Central memory CD8-positive, alpha-beta T cell (primary cell): ENCODE measurements around the gene TRIM44.
"Not testable (repeated sequence)": the region's sequence is repeated elsewhere in the genome, so short reads cannot be mapped to it uniquely, and the experiment has no call there.

Source experiments
- ATAC-seq: fragments of 150-1000 bp; cut with Tn5 transposase; replicated peaks from 2 replicates; pipeline ENCODE4 v1.10.0; 2022; ENCODE audit warnings: mild to moderate bottlenecking, moderate FRiP score, moderate number of reproducible peaks; ENCODE audit not compliant: poor library complexity, severe bottlenecking; ENCODE audit errors: extremely low read depth
- DNase-seq, 2 donors: peaks; one replicate each; pipeline ENCODE4 v3.0.0; 2021; ENCODE audit warnings: low spot score in 2 of 2
- H3K27ac Mint-ChIP-seq: one replicate; pipeline ENCODE4 v1.8.0; 2022; ENCODE audit warnings: low read depth, mild to moderate bottlenecking, moderate library complexity, mixed read lengths
- H3K27me3 Mint-ChIP-seq: one replicate; pipeline ENCODE4 v1.8.0; 2022; ENCODE audit warnings: mixed read lengths
- H3K36me3 Mint-ChIP-seq: one replicate; pipeline ENCODE4 v1.8.0; 2022; ENCODE audit warnings: mild to moderate bottlenecking, moderate library complexity, mixed read lengths; ENCODE audit not compliant: insufficient read depth
- H3K4me1 Mint-ChIP-seq: one replicate; pipeline ENCODE4 v1.8.0; 2022; ENCODE audit warnings: mixed read lengths
- H3K4me3 Mint-ChIP-seq: one replicate; pipeline ENCODE4 v1.8.0; 2022; ENCODE audit warnings: mild to moderate bottlenecking, moderate library complexity, mixed read lengths
- H3K9me3 Mint-ChIP-seq: one replicate; pipeline ENCODE4 v1.8.0; 2022; ENCODE audit warnings: mixed read lengths

The TRIM44 gene

DNA sequence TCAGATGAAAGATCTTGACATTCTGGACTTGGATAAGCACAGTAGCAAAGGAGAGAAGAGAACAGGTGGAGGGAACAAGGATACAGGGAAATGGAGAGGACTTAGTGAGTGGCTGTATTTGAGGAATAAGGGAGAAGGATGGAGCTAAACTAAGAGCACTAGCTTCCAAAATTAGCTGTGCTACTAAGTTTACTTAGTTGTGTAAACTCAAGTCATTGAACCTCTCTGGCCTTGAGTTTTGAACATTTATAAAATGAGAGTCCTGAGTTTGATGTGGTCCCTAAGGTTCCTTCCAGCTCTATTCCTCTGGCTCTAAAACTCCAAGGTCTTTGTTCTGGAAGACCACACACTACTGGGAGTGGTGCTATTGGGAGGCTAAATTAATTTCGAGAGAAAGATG lies 100.7 kb downstream of the TRIM44 start:
- no peak for DNase-seq
- no peak for ATAC-seq
- H3K27ac Mint-ChIP-seq = no peak overlapping the region
- no peaks in the 10 kb centered on the region for H3K9me3 Mint-ChIP-seq
- H3K4me3 Mint-ChIP-seq = no peak overlapping the region
- no peaks in the 10 kb centered on the region for H3K27me3 Mint-ChIP-seq
- peaks cover 3% of the 10 kb centered on the region for H3K36me3 Mint-ChIP-seq
- peaks cover 43% of the 10 kb centered on the region for H3K4me1 Mint-ChIP-seq

DNA sequence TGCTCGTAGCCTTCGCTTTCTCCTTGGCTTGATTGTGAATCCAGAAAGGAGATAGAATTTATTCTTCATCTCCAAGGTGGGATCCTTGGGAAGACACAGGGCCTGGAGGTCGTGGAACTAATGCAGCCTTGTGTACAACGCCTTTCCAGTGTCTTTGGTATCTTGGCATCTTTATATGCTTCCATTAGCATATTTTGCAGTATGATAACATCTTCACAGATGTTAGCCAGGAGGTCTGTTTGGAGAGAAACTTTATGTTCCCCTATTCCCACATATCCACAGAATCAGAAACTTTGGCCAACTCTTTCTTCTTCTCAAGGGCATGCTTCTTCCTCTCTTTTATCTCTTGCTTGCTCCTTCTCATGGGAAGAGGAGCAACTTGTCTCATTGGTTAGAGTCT lies 101.2 kb downstream of the TRIM44 start:
- peaks cover 3% of the 10 kb centered on the region for H3K36me3 Mint-ChIP-seq
- no peaks in the 10 kb centered on the region for H3K27me3 Mint-ChIP-seq
- ATAC-seq = no peak

DNA sequence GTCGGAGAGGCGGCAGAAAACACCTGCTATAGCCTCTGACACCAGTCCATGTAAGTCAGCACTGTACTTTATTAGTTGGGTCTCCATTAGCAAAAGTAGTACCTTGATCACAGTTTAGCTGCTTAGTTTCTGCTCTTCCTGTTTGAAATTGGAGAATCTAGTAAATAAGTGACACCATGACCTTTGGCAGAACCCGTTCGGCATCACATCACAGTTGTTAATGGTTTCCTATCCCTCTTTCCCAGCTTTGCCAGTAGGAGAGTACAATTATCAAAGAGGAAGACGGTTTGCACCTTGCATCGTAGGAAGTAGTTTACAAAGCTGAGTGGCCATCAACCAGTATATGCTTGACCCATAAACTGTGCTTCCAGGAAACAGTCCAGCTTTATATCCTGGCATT lies 101.8 kb downstream of the TRIM44 start:
- Mint-ChIP-seq H3K27me3 (no peaks in the 10 kb centered on the region), H3K27ac (no peak overlapping the region), H3K4me1 (peaks cover 37% of the 10 kb centered on the region), H3K9me3 (no peaks in the 10 kb centered on the region), H3K4me3 (no peak overlapping the region), H3K36me3 (peaks cover 3% of the 10 kb centered on the region)
- ATAC-seq (no peak), DNase-seq (no peak)

More for the DNA sequence above, 101.2 kb downstream of the TRIM44 start:
- H3K4me1 Mint-ChIP-seq = peaks cover 40% of the 10 kb centered on the region
- DNase-seq = no peak
- no peaks in the 10 kb centered on the region for H3K9me3 Mint-ChIP-seq
- no peak overlapping the region for H3K4me3 Mint-ChIP-seq
- no peak overlapping the region for H3K27ac Mint-ChIP-seq

DNA sequence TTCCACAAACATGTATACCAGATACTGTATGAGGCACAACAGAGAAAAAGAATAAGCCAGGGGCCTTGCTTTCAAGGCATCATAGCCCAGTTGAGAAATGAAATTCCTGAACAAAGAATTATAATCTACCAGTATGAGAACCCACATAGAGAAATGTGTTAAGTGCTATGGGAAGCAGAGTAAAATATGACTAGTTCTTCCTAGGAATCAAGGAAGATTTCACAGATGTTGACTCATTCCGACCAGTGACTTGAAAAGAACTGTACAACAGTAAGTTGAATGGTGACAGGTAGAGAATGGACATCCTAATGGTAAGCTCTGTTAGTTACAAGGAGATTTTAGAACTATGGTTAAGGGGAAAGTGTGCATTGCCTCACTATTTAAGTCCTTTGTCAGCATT lies 102.6 kb downstream of the TRIM44 start:
- no peak overlapping the region for H3K27ac Mint-ChIP-seq
- H3K36me3 Mint-ChIP-seq = peaks cover 3% of the 10 kb centered on the region
- no peaks in the 10 kb centered on the region for H3K9me3 Mint-ChIP-seq
- no peak for ATAC-seq
- no peak overlapping the region for H3K4me3 Mint-ChIP-seq
- peaks cover 36% of the 10 kb centered on the region for H3K4me1 Mint-ChIP-seq
- H3K27me3 Mint-ChIP-seq = no peaks in the 10 kb centered on the region
- no peak for DNase-seq

DNA sequence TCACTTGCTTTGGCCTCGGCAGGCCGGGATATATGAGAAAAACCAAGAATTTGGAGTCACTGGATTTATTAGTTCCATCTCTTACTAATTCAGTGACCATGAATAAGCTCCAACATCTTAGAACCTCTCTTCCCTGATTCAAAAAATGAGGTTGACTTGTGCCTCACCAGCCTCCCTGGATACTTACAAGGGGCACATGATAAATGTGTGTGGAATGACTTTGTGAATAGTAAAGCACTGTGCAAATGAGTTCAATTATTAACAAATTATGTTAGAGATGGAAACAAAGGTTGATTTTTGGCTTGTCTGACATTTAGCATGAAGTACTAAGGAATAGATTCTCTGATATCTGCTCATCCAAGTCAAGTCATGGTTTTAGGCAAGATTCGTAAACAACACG lies 104.1 kb downstream of the TRIM44 start:
- Mint-ChIP-seq H3K27me3 (no peaks in the 10 kb centered on the region), H3K27ac (no peak overlapping the region), H3K4me3 (no peak overlapping the region), H3K36me3 (peaks cover 3% of the 10 kb centered on the region), H3K4me1 (peaks cover 40% of the 10 kb centered on the region), H3K9me3 (no peaks in the 10 kb centered on the region)
- no peak for DNase-seq
- ATAC-seq = no peak

DNA sequence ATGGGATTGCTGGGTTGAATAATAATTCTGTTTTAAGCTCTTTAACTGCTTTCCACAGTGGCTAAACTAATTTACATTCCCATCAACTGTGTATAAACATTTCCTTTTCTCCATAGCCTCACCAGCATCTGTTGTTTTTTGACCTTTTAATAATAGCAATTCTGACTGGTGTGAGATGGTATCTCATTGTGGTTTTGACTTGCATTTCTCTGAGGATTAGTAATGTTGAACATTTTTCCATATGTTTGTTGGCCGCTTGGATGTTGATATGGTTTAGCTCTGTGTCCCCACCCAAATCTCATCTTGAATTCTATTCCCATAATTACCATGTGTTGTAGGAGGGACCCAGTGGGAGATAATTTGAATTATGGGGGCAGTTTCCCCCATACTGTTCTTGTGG lies 107.8 kb downstream of the TRIM44 start:
- H3K4me1 Mint-ChIP-seq = peaks cover 39% of the 10 kb centered on the region
- not testable (repeated sequence) for ATAC-seq

DNA sequence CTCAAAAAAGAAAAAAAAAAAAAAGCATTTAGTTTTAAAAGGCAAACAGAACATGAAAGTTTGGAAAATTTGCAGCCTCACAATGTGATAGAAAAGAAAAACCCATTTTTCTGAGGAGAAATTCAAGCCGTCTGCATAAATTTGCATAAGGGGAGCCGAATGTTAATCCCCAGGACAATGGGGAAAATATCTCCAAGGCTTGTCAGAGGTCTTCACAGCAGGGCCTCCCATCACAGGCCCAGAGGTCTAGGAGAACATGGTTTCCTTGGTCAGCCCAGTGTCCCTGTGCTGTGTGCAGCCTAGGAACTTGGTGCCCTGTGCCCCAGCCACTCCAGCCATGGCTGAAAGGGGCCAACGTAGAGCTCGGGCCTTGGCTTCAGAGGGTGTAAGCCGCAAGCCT lies 109.1 kb downstream of the TRIM44 start:
- DNase-seq = no peak
- ATAC-seq = no peak
- Mint-ChIP-seq H3K36me3 (peaks cover 3% of the 10 kb centered on the region), H3K27ac (no peak overlapping the region), H3K27me3 (no peaks in the 10 kb centered on the region), H3K4me1 (peaks cover 44% of the 10 kb centered on the region), H3K9me3 (no peaks in the 10 kb centered on the region), H3K4me3 (no peak overlapping the region)

More for the DNA sequence above, 107.8 kb downstream of the TRIM44 start:
- not testable (repeated sequence) for H3K27me3 Mint-ChIP-seq, H3K27ac Mint-ChIP-seq, H3K4me3 Mint-ChIP-seq, H3K9me3 Mint-ChIP-seq, DNase-seq, H3K36me3 Mint-ChIP-seq

DNA sequence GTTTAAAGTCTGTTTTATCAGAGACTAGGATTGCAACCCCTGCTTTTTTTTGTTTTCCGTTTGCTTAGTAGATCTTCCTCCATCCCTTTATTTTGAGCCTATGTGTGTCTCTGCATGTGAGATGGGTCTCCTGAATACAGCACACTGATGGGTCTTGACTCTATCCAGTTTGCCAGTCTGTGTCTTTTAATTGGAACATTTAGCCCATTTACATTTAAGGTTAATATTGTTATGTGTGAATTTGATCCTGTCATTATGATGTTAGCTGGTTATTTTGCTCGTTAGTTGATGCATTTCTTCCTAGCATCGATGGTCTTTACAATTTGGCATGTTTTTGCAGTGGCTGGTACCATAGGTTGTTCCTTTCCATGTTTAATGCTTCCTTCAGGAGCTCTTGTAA lies 114.7 kb downstream of the TRIM44 start:
- not testable (repeated sequence) for ATAC-seq, H3K4me3 Mint-ChIP-seq, DNase-seq, H3K27ac Mint-ChIP-seq, H3K36me3 Mint-ChIP-seq, H3K9me3 Mint-ChIP-seq, H3K27me3 Mint-ChIP-seq
- H3K4me1 Mint-ChIP-seq = peaks cover 59% of the 10 kb centered on the region

DNA sequence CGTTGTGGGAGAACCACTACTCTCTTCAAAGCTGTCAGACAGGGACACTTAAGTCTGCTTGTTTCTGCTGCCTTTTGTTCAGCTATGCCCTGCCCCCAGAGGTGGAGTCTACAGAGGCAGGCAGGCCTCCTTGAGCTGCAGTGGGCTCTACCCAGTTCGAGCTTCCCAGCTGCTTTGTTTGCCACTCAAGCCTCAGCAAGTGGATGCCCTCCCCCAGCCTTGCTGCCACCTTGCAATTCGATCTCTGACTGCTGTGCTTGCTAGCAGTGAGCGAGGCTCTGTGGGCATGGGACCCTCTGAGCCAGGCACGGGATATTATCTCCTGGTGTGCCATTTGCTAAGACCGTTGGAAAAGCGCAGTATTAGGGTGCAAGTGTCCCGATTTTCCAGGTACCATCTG lies 116.4 kb downstream of the TRIM44 start:
- not testable (repeated sequence) for H3K4me3 Mint-ChIP-seq, ATAC-seq, H3K27me3 Mint-ChIP-seq, H3K27ac Mint-ChIP-seq, H3K36me3 Mint-ChIP-seq, DNase-seq, H3K9me3 Mint-ChIP-seq
- peaks cover 66% of the 10 kb centered on the region for H3K4me1 Mint-ChIP-seq

DNA sequence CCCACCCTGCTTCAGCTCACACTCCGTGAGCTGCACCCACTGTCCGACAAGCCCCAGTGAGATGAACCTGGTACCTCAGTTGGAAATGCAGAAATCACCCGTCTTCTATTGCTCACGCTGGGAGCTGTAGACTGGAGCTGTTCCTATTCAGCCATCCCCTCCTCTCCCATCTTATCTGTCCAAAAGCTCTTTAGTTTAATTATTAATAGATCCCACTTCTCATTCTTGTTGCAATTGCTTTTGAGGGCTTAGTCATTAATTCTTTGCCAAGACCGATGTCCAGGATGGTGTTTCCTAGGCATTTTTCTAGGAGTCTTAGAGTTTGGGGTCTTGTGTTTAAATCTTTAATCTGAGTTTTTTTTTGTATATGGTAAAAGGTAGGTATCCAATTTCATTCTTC lies 116.8 kb downstream of the TRIM44 start:
- no peak for DNase-seq
- Mint-ChIP-seq H3K36me3 (peaks cover 1% of the 10 kb centered on the region), H3K4me1 (peaks cover 66% of the 10 kb centered on the region), H3K27ac (no peak overlapping the region), H3K9me3 (no peaks in the 10 kb centered on the region), H3K4me3 (no peak overlapping the region), H3K27me3 (no peaks in the 10 kb centered on the region)
- no peak for ATAC-seq

DNA sequence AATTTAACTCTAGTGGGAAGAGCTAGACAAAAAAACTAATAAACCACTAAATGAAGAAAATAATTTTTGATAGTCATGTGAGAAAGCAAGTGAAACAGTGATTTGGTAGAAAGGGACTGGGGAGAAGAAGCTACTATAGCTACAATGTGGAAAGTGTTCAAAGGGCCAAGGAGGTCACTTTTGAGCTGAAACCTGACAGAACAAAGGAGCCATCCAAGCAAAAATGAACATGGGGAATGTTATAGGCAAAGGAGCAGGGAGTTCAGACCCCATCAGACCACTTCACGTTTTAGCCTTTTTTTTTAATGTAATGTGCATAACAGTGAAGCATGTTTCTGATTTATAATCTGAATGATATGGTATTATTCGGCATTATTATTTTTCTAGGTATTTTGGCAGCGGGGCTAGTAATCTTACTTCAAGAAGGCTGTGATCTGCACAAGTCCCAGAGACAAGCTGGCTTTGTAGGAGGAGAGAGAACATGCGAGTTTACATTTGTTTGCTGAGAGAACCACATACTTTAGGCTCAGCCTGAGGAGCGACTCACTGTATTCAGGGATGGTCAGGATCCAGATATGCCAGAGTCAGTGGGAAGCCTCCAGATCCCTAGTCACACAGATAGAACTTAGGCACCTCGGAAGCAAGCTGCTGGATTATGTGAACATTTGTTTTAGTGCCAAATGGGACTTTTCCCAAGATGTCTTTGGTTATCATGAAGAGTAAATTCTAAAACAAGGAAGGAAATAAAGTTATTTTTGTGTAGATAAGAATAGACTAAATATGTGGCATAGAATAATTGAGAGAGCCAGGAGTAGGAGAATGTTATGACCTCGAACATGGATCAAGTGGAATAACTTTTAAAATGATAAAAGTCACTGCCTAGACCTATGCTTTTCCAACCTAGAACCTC lies 118.6 kb downstream of the TRIM44 start:
- ATAC-seq (no peak), DNase-seq (no peak)
- no peak overlapping the region for H3K27ac Mint-ChIP-seq
- peaks cover 68% of the 10 kb centered on the region for H3K4me1 Mint-ChIP-seq
- peaks cover 1% of the 10 kb centered on the region for H3K36me3 Mint-ChIP-seq
- no peaks in the 10 kb centered on the region for H3K9me3 Mint-ChIP-seq
- H3K4me3 Mint-ChIP-seq = no peak overlapping the region
- H3K27me3 Mint-ChIP-seq = no peaks in the 10 kb centered on the region

DNA sequence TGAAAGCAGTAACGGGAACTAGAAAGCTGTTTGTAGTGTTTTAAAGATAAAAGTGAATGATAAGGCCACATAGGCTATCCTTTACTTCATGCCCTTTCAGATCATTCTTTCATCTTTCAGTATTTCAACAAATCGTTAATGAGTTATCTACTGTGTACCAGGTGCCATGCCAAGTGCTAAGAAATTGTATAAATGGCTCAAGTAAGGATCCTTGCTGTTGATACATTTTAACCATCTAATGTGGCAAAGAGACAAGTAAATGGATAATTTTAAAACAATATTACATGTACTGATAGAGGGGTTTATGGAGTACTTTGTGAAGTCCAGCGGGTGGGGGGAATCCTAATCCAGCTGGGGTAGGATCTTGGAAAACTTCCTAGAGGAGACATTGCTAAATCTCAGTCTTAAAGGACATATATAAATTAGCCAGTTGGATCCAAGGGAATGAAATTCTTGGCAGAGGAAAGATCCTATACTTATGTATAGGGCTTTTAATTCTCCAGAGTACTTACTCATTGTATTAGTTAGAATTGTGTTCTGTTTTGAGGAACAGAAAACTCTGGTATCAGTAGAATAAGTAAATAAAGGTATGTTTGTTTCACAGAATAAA lies 119.4 kb downstream of the TRIM44 start:
- no peak for ATAC-seq
- DNase-seq = no peak
- H3K4me3 Mint-ChIP-seq = no peak overlapping the region
- no peaks in the 10 kb centered on the region for H3K9me3 Mint-ChIP-seq
- H3K27ac Mint-ChIP-seq = no peak overlapping the region
- H3K36me3 Mint-ChIP-seq = peaks cover 3% of the 10 kb centered on the region
- H3K27me3 Mint-ChIP-seq = no peaks in the 10 kb centered on the region
- H3K4me1 Mint-ChIP-seq = peaks cover 68% of the 10 kb centered on the region

DNA sequence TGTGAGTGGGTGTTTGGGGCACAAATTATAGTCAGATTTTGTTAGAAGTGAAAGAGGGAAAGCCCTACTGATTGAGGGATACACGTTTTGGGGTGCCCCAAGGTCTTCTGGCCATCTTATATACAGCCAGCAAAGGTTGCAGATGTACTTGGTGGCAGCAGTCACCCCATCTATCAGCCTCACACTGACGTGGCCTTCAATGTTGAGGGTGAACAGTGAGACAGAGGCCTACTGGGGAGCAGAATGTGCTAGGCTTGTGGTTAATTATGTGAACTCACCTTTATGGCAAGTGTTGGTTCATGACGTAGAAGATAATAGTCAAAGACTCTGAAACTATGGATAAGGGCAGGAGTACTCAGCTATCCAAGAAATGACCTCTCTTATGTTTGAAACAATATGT lies 121.2 kb downstream of the TRIM44 start:
- DNase-seq (no peak), ATAC-seq (no peak)
- Mint-ChIP-seq H3K4me1 (peaks cover 74% of the 10 kb centered on the region), H3K36me3 (peaks cover 3% of the 10 kb centered on the region), H3K27me3 (no peaks in the 10 kb centered on the region), H3K9me3 (no peaks in the 10 kb centered on the region), H3K27ac (no peak overlapping the region), H3K4me3 (no peak overlapping the region)
